Keratinocyte (primary cell): ENCODE results near the gene VGLL3. TPM values are rescaled to one million over a fixed set of nuclear protein-coding genes. Genes with fewer than 3 reads are reported as not detected.
A peak's percentile ranks its signal among the peaks of the same experiment; 100 is the strongest.

ENCODE experiments used
- DNase-seq: peaks from one replicate; pipeline ENCODE4 v3.0.0-alpha.2; 2011; ENCODE audit warnings: low read depth, missing footprints, low spot score
- FAIRE-seq: peaks from 2 replicates; lab custom pipeline; 2011; peaks lifted over from hg19 to GRCh38; lab: Jason Lieb, UNC
- H2AFZ ChIP-seq: 2 replicates; pipeline ENCODE4 v1.6.0; 2012; ENCODE audit warnings: low read length, control low read depth, inconsistent platforms; ENCODE audit not compliant: control insufficient read depth
- H3K27ac ChIP-seq: 2 replicates; pipeline ENCODE4 v1.5.1; 2011; ENCODE audit warnings: low read length; ENCODE audit not compliant: control insufficient read depth, insufficient read depth
- H3K27me3 ChIP-seq: 3 replicates; pipeline ENCODE4 v1.6.0; 2011; ENCODE audit warnings: low read length; ENCODE audit not compliant: control insufficient read depth, insufficient read depth; ENCODE audit errors: extremely low read depth
- H3K36me3 ChIP-seq, 2 experiments: 2 replicates in 1 of 2; 3 replicates in 1 of 2; pipeline ENCODE4 v1.5.1; 2011; ENCODE audit warnings: low read length in 2 of 2, mild to moderate bottlenecking in 1 of 2; ENCODE audit not compliant: control insufficient read depth in 2 of 2, insufficient read depth in 2 of 2; ENCODE audit errors: extremely low read depth in 1 of 2
- H3K4me1 ChIP-seq: 3 replicates; pipeline ENCODE4 v1.5.1; 2011; ENCODE audit warnings: low read length; ENCODE audit not compliant: control insufficient read depth, insufficient read depth; ENCODE audit errors: extremely low read depth
- H3K4me2 ChIP-seq: 3 replicates; pipeline ENCODE4 v1.6.0; 2011; ENCODE audit warnings: low read depth, low read length; ENCODE audit not compliant: control insufficient read depth, insufficient read depth; ENCODE audit errors: extremely low read depth
- H3K4me3 ChIP-seq, 3 experiments: fragments of 200-600 bp in 1 of 3; sonication (generic) in 1 of 3; 2 replicates in 2 of 3; 3 replicates in 1 of 3; pipeline ENCODE4 v1.5.1; 2011 to 2016; ENCODE audit warnings: low read length in 3 of 3, mild to moderate bottlenecking in 3 of 3, control low read depth in 2 of 3, inconsistent platforms in 1 of 3, low read depth in 1 of 3, mixed read lengths in 1 of 3, mixed run types in 1 of 3, moderate library complexity in 1 of 3; ENCODE audit not compliant: control insufficient read depth in 2 of 3, insufficient read depth in 2 of 3; ENCODE audit errors: extremely low read depth in 1 of 3
- H3K79me2 ChIP-seq: 2 replicates; pipeline ENCODE4 v1.6.0; 2012; ENCODE audit warnings: low read length; ENCODE audit not compliant: control insufficient read depth, insufficient read depth
- H3K9ac ChIP-seq: 3 replicates; pipeline ENCODE4 v1.6.0; 2011; ENCODE audit warnings: low read length; ENCODE audit not compliant: control insufficient read depth, insufficient read depth; ENCODE audit errors: extremely low read depth
- H3K9me1 ChIP-seq: 3 replicates; pipeline ENCODE4 v1.6.0; 2011; ENCODE audit warnings: low read length; ENCODE audit not compliant: control insufficient read depth, insufficient read depth; ENCODE audit errors: extremely low read depth
- H3K9me3 ChIP-seq: 2 replicates; pipeline ENCODE4 v1.5.1; 2012; ENCODE audit warnings: low read depth, low read length; ENCODE audit not compliant: control insufficient read depth
- H4K20me1 ChIP-seq: 3 replicates; pipeline ENCODE4 v1.6.0; 2011; ENCODE audit warnings: low read length; ENCODE audit not compliant: control insufficient read depth, insufficient read depth; ENCODE audit errors: extremely low read depth
- EZH2 ChIP-seq: IDR thresholded peaks from one replicate; pipeline ENCODE4 v1.6.1; 2012; ENCODE audit warnings: inconsistent platforms, mild to moderate bottlenecking, low read length, moderate library complexity
- dilution Hi-C: fragments of 300-500 bp; cut with MboI; formaldehyde crosslinking; loops from one replicate; pipeline ENCODE4 v1.7.0; 2020; ENCODE audit warnings: low sequenced_read_pairs; ENCODE audit not compliant: extremely low pct_ligation_motif_present
- polyA plus RNA-seq, 5 experiments: library from polyadenylated mRNA; depleted of rRNA in 3 of 5; stranded (reverse) in 3 of 5; stranded (forward) in 1 of 5; unstranded in 1 of 5; fragments of >200 nt; gene quantifications; 1 replicate in 1 of 5; 2 replicates in 3 of 5; 3 replicates in 1 of 5; pipeline versions ENCODE4 v1.2.1 to v1.2.3, GENCODE V29; 2011 to 2012; ENCODE audit warnings: missing spikeins in 2 of 5, low read depth in 1 of 5, low replicate concordance in 1 of 5
- TF ChIP-seq, protein P1 (sequence below), 3 experiments: IDR thresholded peaks in 1 of 3; conservative IDR thresholded peaks in 1 of 3; optimal IDR thresholded peaks in 1 of 3; 2 replicates in 2 of 3; 3 replicates in 1 of 3; pipeline versions ENCODE3 to v1.5.1; 2011; ENCODE audit warnings: low read length in 3 of 3, mild to moderate bottlenecking in 3 of 3, moderate library complexity in 2 of 3, control low read depth in 1 of 3, inconsistent platforms in 1 of 3; ENCODE audit not compliant: insufficient read depth in 2 of 3; ENCODE audit errors: extremely low read depth in 1 of 3

VGLL3 gene
- polyA plus RNA-seq, 1 donor (not counting 4 experiments of a cell fraction or from before 2014, with no cell fraction given) = 2.6 TPM

DNA sequence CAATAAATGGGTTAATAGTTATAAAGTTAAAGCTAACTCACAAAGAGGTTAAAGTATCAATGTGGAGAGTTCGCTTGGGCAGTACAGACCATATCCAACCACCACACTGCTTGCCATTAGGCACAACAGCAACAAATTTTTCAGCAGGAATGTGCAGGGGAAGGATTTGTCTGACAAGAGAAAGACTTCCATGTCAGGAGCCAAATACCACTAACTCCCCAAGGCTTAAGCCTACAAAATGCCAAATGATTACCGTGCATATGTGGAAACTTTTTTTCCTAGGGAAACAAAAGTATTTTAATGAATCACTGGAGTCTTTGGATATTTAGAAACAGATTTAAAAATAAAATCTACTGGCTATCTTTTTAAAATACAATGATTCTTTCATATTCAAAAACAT, 8.1 kb downstream of the VGLL3 start:
- Histone ChIP-seq H3K27ac (no peak overlapping the region), H3K9me3 (no peaks in the 10 kb centered on the region), H4K20me1 (no peaks in the 10 kb centered on the region), H3K4me3 (no peak overlapping the region), H3K79me2 (no peaks in the 10 kb centered on the region), H3K36me3 (no peaks in the 10 kb centered on the region), H3K9me1 (no peaks in the 10 kb centered on the region), H3K9ac (no peak overlapping the region), H2AFZ (no peak overlapping the region), H3K4me2 (no peak overlapping the region), H3K27me3 (no peaks in the 10 kb centered on the region), H3K4me1 (peaks cover 5% of the 10 kb centered on the region)
- FAIRE-seq (peak; percentile 5), DNase-seq (no peak)
- no peak for TF ChIP-seq EZH2
- TF ChIP-seq, protein P1, sequence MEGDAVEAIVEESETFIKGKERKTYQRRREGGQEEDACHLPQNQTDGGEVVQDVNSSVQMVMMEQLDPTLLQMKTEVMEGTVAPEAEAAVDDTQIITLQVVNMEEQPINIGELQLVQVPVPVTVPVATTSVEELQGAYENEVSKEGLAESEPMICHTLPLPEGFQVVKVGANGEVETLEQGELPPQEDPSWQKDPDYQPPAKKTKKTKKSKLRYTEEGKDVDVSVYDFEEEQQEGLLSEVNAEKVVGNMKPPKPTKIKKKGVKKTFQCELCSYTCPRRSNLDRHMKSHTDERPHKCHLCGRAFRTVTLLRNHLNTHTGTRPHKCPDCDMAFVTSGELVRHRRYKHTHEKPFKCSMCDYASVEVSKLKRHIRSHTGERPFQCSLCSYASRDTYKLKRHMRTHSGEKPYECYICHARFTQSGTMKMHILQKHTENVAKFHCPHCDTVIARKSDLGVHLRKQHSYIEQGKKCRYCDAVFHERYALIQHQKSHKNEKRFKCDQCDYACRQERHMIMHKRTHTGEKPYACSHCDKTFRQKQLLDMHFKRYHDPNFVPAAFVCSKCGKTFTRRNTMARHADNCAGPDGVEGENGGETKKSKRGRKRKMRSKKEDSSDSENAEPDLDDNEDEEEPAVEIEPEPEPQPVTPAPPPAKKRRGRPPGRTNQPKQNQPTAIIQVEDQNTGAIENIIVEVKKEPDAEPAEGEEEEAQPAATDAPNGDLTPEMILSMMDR (optimal IDR thresholded peaks at IDR 0.05 in 1 of 3, IDR thresholded peaks at IDR 0.05 in 1 of 3, conservative IDR thresholded peaks at IDR 0.05 in 1 of 3; ENCODE audit: extremely low read depth in 1 of 3, insufficient read depth in 2 of 3, low read length in 3 of 3) = no peak
- dilution Hi-C loops = no loop called here

DNA sequence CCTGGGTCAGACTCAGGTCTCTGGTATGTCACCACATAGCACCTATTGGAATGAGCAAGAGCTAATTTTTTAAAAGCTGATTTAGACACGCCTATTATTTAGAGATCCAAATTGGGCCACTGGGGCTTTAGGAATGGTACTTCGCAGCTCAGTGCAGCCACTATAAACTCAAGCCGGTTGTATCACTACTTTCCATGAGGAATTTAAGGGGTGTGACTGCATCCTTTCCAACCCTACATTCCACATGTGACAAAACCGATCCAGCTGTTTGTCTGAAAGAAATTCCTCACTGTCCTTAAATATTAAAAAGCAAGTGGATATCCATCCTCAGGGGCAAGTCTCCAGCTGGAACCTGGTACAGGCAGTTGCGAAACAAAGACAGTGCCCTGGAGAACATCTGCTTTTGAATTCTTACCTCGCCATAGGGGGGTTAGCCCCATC, 12.8 kb downstream of the VGLL3 start:
- dilution Hi-C loops = no loop called here
- H3K4me1 ChIP-seq = peaks cover 13% of the 10 kb centered on the region
- FAIRE-seq = peak; percentile 56
- H3K79me2 ChIP-seq = no peaks in the 10 kb centered on the region
- no peaks in the 10 kb centered on the region for H4K20me1 ChIP-seq
- H3K9ac ChIP-seq = no peak overlapping the region
- no peaks in the 10 kb centered on the region for H3K27me3 ChIP-seq
- no peak overlapping the region for H3K4me2 ChIP-seq
- H3K4me3 ChIP-seq = no peak overlapping the region
- DNase-seq = no peak
- no peaks in the 10 kb centered on the region for H3K9me3 ChIP-seq
- H2AFZ ChIP-seq = no peak overlapping the region
- H3K9me1 ChIP-seq = no peaks in the 10 kb centered on the region
- TF ChIP-seq, protein P1 (optimal IDR thresholded peaks at IDR 0.05 in 1 of 3, IDR thresholded peaks at IDR 0.05 in 1 of 3, conservative IDR thresholded peaks at IDR 0.05 in 1 of 3; ENCODE audit: extremely low read depth in 1 of 3, insufficient read depth in 2 of 3, low read length in 3 of 3) = no peak
- TF ChIP-seq EZH2 = no peak
- no peaks in the 10 kb centered on the region for H3K36me3 ChIP-seq
- H3K27ac ChIP-seq = no peak overlapping the region
